Glomerular visceral epithelial cell (primary cell): ENCODE measurements around the gene PITX3.
"Not testable (repeated sequence)": the region's sequence is repeated elsewhere in the genome, so short reads cannot be mapped to it uniquely, and the experiment has no call there.

Experiments used
- DNase-seq: peaks from one replicate; pipeline ENCODE4 v3.0.0-alpha.2; 2016; ENCODE audit errors: extremely low spot score

The PITX3 gene

DNA sequence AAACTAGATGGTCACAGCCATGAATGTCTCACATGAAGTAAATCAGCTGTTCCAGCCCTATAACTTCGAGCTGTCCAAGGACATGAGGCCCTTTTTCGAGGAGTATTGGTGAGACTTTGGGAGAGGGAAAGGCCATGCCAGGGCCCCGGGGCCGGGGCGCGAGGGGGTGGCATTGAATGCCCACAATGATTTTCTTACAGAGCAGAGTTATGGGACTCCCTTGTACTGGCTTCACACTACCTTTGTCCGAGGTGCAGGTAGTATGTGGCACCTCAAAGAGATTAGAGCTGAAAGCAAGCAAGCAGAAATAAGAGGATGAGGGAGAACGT is 14.8 kb downstream of the PITX3 start:
- no peak for DNase-seq

GRCh38 chr10:102225646-102226541 is 15.4 kb downstream of the PITX3 start, which contains the start of gene ELOVL3:
ELOVL3 (plus strand) TSS chr10:102226299; CDS start chr10:102226549, 250 bp downstream.
- peak; percentile 78 for DNase-seq

DNA sequence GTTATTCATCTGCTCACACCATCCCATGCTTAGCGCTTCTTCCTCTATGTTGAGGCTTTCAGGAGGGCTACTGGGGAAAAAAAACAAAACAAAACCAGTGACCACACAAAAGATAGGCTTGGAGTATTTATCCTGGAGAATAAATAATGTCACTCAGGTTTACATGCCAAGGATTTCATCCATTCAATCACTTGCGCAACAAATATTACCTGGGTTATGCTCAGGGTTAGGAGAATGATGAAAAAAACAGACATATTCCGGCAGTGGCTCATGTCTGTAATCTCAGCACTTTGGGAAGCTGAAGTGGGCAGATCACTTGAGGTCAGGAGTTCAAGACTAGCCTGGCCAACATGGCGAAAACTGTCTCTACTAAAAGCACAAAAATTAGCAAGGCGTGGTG is 18.5 kb downstream of the PITX3 start:
- no peak for DNase-seq

GRCh38 chr10:102220612-102221011 is 20.7 kb downstream of the PITX3 start:
- DNase-seq = no peak

- DNase-seq = no peak
Measured at GRCh38 chr10:102219370-102219769, 21.9 kb downstream of the PITX3 start.

DNA sequence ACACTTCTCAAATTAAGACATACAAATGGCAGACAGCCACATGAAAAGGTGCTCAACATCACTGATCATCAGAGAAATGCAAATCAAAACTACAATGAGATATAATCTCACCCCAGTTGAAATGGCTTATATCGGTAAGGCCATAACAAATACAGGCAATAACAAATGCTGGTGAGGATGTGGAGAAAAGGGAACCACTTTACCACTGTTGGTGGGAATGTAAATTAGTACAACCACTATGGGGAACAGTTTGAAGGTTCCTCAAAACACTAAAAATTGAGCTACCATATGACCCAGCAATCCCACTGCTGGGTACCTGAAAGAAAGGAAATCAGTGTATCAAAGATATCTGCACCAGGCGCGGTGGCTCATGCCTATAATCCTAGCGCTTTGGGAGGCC is 27.7 kb downstream of the PITX3 start:
- DNase-seq = not testable (repeated sequence)

GRCh38 chr10:102211615-102212299 is 29.6 kb downstream of the PITX3 start:
- no peak for DNase-seq

DNA sequence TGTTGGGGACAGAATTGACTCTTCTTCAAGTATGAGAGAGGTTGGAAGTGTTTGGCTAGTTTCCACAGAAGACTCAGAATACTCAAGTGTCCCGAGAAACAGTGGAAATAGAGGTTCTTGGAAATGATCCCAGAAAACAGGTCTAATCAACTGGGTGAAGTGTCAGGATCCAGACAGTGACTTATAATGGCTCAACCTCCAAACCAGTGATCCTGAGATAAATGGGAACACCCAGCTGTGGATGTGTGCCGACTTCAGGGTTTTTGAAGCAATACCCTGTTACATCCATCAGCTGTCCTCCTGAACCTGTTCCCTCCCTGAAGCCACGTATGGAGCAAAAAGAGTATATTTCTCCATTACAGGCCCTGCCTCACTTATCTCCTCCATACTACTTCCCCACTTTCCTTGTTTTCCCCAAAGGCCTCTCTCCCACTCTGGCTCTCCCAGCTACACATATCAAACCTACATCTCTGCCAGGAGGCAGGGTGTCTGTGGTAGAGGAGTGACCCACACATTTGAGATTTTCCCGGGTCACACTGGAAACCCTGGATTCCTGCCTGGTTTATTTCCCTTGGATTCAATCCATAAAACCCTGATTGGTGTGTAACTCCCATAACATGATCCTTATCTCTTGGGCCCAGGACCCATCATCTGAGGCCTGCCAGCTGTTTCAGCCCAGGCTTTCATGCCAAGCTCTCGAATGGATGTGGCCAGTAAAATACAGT is 32.8 kb downstream of the PITX3 start:
- DNase-seq = no peak

DNA sequence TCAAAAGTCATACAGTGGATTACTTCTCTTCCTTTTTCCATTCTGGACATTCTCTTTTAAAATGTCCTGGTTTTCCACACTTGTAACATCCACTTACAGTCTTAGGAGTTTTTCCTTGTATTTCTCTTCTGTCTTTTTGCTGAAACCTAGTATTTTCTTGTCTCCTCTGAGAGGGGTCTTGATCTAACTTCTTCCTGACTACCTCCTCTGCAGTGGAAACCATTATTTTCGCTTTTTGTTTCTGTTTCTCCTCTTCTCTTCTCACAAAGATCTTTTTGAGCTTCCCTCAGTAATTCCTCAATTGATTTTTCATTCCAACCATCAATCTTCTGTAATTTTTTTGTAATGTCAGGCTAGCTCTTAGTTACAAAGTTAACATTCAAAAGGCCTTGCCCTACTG is 38.9 kb downstream of the PITX3 start:
- DNase-seq = no peak

DNA sequence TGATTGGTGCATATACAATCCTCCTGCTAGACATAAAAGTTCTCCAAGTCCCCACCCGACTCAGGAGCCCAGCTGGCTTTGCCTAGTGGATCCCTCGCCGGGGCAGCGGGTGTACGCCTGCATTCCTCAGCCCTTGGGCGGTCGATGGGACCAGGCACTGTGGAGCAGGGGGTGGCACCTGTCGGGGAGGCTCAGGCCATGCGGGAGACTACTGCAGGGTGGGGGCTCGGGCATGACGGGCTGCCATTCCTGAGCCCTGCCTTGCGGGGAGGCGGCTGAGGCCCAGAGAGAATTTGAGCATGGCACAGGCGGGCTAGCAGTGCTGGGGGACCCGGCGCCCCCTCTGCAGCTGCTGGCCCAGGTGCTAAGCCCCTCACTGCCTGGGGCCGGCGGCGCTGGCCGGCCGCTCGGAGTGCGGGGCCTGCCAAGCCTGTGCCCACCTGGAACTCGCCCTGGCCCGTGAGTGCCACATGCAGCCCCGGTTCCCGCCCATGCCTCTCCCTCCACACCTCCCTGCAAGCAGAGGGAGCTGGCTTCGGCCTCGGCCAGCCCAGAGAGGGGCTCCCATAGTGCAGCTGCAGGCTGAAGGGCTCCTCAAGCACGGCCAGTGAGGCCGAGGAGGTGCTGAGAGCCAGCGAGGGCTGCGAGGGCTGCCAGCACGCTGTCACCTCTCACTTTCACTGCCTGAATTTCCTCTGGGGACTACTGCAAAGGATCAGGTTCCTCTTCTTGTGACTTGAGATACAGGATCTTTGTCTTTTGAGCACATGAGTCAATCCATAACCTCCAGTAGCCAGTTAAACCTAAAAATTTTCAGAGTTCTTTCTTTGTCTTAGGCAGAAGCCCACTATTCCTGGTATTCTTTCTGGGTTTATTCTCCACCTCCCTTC is 40.3 kb downstream of the PITX3 start:
- no peak for DNase-seq

DNA sequence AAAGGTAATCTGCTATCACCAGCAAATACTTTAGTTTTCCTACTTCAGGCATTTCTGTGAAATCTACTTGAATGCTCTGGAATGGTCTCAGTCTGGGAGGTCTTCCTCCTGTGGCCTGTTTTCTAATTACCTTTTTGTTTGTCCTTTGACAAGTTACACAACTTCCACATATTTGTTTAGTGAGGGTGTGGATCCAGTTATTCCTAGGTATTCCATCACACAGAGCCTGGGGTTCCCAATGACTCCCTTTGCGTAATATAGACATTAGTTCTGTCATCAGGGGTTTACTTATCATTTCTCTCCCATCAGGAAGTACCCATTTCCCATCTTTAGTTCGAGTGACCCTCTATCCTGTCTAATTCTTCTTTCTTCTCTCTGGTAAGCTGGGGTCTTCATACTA is 43.3 kb downstream of the PITX3 start:
- DNase-seq = no peak

GRCh38 chr10:102196893-102197292 is 44.4 kb downstream of the PITX3 start:
- DNase-seq = no peak

DNA sequence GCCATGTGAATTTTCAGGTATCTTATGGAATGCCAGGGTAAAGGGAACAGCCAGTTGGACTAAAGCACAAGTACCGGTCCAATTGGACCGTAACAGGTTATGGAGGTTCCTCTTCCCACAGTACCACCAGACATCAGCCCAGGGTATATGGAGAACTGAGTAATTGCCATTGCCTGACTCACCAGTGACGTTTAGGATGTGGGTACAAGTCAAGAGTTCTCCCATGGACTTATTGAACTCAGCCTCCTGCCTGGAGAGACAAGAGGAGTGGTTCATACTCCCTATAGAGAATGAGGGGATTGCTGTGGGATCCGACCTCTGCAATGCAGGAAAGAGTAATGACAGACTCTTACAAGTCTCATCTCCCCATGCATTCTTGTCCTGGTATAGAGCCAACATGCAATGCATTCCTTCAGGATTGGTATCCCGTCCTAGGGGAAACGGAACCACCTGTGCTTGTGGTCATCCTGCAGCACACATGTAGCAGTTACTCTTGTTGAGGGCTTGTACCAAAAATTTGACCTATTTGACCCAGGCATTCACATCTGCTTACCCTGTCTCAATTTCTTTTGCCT is 45.9 kb downstream of the PITX3 start:
- DNase-seq = no peak

DNA sequence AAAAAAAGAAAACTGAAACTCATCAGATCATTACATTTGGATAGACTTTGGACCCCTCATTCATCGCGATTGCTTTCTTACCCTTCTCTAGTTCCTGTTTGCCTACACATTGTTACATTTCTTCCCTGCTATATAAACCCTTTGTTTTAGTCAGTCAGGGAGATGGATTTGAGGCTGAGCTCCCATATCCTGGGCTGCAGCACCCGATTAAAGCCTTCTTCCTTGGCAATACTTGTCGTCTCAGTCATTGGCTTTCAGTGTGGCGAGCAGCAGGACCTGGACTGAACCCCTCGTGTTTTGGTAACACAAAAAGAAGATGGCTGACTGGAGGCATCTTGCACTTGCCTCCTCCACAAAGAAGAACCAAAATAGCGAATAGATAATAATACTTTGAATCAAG is 49.4 kb downstream of the PITX3 start:
- no peak for DNase-seq

GRCh38 chr10:102188941-102189898 is 52.1 kb downstream of the PITX3 start:
- not testable (repeated sequence) for DNase-seq

DNA sequence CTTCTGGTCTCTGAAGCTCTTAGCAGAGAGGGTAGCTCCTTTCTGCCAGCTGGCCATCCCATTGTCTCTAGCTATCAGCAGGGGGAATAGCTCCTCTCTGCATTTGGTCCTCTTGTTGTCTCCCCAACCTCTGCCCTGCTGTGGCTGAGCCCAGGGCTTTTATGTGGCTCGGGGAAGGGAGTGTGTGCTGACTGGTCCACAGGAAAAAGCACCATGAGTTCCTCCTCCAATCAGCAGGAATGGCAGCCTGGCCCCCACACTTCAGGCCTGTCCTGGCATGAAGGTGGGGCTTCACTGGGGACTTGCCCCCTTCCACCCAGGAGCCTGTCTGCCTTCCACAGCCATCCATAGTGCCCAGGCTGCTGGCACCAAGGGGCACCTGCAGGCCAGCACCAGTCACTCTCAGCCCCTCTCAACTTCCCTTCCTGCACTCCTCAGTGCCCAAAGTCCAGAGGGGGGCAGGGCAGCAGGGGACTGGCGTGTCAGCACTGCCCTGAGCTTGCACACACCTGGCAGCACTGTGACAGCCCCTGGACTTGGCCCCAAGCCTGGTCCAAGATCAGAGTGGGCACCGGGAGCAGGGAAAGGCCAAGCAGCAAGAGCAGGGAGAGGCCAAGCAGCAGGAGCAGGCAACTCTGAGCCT is 52.9 kb downstream of the PITX3 start:
- no peak for DNase-seq

GRCh38 chr10:102185811-102186527 is 55.3 kb downstream of the PITX3 start:
- DNase-seq = no peak

DNA sequence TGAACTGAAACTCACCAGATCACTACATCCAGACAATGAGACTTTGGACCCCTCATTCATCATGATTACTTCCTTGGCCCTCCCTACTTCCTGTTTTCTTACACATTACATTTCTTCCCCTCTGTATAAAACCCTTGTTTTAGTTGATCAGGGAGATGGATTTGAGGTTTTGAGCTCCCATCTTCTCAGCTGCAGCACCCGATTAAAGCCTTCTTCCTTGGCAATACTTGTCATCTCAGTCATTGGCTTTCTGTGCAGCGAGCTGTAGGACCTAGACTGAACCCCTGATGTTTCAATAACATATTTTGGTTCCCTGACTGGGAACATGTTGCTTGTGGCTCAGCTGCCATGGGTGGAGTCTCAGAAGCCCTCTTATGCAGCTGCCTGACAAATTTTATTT is 56.0 kb downstream of the PITX3 start:
- no peak for DNase-seq

- DNase-seq = no peak
Measured at GRCh38 chr10:102184606-102185005, 56.7 kb downstream of the PITX3 start.
